NCI-H2171 (cell line): ENCODE data around the gene RFC3.
"Not testable (repeated sequence)": the region's sequence is repeated elsewhere in the genome, so short reads cannot be mapped to it uniquely, and the experiment has no call there.

Experiments
- DNase-seq: peaks from one replicate; lab custom pipeline; 2025; lab: John Stamatoyannopoulos, UW

RFC3 gene, protein sequence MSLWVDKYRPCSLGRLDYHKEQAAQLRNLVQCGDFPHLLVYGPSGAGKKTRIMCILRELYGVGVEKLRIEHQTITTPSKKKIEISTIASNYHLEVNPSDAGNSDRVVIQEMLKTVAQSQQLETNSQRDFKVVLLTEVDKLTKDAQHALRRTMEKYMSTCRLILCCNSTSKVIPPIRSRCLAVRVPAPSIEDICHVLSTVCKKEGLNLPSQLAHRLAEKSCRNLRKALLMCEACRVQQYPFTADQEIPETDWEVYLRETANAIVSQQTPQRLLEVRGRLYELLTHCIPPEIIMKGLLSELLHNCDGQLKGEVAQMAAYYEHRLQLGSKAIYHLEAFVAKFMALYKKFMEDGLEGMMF

DNA sequence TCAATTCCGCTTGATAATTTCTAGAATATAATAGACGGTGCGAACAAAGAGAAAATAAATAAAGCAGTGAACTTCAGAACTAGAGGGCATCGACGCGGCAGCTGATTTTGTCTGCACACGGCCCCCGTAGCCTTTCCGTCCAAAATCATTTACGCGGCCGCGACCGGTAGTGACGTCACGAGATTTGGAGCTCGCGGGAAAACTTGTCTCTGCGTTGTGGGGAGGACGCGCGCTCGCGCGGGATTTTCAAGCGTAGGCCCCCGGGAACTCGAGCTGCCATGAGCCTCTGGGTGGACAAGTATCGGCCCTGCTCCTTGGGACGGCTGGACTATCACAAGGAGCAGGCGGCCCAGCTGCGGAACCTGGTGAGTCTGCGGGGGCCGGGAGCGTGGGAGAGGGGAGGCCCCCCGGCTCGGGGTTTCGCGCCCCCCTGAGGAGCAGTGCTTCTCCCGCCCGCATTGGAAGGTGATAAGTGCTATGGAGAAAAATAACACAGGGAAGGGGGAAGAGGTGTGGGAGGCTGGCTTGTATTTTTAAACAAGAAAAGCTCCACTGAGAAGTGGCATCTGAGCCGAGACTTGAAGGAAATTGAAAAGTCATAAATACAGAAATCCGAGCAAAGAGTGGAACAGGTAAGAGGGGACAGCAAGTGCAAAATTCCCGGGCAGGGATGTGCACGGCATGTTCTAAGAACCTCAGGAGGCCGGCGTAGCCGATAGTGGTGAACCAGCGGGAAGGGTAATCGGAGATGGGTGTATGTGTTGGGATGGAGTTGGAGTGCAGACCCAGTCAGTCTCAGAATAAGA is at the start of gene RFC3:
TSS of gene RFC3 (plus strand) at position 249 of the 806 bp plus-strand sequence. CDS start at position 279, 30 bp downstream.
- peak; percentile 82 for DNase-seq

DNA sequence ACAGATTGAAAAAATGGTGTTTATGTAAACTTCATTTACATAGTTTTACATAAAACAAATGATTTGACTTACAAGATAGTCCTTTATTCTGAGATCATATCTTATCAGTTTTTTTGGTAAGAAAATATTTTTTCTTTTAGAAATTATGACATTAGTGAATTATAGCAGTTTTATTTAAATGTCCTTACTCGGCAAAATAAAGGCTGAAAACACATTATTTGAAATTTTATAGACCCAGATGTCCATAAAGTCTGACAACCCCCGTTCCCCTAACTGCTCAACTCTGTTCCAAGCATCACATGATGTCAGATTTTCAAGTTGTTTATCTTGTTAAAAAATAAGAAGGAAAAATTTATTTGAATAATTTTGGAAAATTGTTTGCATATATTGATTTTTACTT is 46.7 kb upstream of the RFC3 start:
- no peak for DNase-seq

DNA sequence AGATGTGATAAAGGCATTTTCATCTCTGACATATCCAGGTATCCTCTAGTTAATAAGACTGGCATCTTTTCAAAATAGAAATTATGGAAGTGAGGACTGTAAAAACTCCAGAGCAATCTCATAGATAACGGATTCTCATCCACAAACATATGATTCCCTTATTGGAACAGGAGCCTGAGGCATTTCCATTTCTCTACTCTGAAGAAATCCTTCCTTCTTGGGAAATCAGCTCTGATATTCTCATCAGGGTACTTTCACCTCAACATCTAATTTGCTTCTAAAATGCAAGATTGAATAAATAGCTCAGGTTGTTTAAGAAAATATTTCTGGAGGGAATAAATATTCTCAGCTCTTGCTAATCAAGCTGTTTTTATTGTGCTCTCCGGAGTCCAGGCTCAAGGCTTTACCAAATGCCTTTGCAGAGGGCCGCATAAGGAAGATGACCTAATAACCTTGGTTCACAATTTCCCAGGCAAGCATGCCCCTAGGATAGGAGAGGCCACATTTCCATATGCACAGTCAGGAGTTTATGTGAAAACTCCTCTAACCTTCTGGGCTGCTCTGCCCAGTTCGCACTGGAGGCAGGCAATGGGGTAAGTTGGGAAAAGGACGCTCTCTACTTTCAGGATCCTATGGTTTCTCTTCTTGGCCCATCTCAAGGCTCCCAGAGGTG is 44.0 kb upstream of the RFC3 start:
- DNase-seq: no peak

DNA sequence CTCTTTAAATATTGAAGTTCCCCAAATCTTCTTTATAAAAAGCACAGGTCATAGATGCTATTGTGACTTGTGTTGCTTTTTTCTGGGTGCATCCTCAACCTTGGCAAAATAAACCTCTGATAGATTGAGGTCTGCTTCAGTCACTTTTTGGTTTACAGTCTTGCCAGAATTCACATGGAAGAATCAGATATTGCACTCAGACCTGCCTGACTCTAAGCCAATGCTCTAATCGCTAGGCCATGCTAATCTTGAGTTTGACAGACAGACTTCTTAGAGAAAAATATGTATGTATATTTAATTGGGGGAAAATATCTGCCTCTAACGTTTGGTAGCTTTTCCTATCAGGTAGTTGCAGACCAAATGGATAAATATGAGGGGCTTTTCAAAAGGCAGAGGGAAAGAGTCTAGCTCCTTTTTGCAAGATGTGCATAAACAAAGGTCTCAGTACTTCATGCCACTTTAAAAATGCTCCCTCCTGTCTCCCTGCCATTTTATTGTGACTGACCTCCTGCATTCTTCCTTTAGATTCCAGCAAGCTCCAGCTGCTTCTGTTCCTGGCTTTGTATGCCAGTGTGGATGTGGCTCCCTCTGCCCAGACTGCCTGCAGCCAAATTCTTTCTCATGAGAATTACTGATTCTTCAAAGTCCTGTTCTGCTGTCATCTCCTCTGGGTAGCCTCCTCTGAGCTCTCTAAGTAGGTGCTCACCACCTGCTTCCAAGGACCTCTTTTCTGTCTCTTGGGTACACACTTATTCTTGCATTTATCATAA is 42.4 kb upstream of the RFC3 start:
- DNase-seq: no peak

DNA sequence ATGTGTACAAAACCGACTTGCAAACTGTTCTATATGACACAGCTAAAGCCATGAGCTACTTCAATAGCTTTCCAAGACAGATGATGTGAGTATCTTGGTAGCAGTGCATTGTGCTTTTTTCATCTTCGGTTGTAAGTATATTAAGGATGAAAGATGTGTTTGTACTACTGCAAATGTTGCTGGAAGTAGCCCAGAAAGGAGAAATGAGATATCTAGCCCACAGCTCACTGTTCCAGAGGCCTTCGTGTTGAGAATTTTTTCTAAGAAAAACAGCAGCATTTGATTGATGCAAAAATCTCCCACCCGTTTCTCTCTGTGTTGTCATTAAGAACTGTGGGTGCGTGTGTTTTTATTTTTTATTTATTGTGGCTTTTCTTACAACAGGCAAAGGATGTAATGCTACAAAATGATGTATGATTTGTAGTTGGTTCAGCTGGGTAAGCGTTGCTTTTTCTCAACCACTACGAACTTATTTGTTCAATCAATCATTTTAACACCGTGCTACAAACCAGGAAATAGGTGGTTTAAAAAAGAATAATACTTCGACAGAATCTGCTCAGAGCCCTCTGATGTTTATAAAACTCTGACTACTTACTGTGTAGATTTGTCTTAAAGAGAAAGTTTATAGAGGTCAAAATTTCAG is 41.6 kb upstream of the RFC3 start:
- no peak for DNase-seq

DNA sequence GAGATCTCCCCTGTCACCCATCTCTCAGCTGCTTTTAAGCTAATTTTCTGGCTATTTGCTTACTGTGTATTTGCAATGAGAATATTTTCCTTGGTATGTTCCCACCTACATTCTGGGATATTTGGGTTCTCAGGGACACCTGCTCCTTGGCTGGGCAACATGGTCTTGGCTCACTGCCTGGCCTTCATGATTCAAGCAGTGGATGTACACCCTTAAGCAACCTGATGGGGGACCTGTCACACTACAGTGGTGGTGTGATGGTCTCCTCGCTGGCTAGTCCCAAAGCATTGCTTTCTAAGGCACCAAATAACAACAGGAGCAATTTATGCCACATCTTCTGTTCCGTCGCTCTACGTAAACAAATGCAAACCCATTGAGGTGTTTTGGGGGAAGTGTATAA is 35.3 kb upstream of the RFC3 start:
- DNase-seq: no peak

DNA sequence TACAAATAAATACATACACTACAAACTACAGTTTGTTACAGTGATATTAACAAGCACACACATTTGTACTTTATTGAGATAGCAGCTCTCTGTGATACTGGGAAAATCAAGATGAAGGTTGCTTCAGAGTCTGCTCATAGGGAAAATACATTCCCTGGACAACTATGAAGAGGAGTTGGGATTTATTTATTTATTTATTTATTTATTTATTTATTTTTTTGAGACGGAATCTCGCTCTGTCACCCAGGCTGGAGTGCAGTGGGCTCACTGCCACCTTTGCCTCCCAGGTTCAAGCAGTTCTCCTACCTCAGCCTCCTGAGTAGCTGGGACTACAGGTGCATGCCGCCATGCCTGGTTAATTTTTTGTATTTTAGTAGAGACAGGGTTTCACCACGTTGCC is 34.7 kb upstream of the RFC3 start:
- not testable (repeated sequence) for DNase-seq

DNA sequence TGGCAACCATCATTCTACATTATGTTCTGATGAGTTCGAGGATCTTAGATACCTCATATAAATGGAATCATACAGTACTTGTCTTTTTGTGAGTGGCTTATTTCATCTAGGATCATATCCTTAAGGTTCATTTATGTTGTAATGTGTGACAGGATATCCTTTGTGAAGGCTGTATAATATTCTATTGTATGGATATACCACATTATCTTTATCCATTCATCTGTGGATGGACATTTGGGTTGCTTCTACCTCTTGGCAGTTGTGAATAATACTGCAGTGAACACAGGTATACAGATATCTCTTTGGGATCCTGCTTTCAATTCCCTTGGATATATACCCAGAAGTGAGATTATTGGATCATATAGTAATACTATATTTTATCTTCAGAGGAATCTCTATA is 33.2 kb upstream of the RFC3 start:
- no peak for DNase-seq

DNA sequence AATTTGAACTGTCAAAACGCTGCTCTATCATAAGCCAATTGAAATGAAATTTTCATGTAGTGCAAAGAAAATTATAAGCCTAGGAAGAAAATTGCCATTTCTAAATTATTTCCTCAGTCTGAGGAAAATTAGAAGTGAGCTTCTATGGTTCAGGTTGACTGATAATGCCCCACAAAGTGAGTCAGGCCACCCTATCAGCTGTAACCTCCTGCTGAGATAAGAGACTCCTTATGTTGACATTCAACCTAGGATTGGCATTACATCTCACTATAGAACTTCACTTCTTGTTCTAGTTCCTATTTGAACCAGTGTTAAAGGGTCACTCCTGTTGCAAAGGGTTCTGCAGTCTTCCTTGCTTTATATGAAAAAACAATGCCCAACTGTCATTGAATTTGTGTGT is 32.6 kb upstream of the RFC3 start:
- DNase-seq: no peak

DNA sequence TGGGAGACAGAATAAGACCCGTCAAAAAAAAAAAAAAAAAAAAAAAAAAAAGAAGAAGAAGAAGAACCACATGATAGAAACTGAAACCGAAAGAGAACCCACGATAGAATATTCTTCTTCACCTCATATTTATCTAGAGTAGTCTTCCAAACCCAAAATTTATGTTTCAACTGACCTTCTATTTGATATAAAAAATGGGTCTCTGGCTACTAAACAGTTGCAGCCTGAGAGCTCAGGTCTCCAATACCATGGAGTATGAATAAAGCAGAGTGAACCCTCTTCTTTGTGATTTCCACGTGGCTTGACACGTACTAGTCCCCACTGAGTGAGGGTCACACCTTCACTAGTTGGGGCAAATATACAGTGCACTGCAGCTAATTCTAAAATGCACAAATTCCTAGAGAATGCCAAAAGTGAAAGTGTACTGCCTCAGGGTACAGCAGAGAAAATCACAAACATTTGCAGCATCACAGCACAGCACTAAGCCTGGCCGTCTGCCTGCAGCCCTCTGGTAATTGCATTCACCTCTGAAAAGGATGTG is 30.8 kb upstream of the RFC3 start:
- no peak for DNase-seq

DNA sequence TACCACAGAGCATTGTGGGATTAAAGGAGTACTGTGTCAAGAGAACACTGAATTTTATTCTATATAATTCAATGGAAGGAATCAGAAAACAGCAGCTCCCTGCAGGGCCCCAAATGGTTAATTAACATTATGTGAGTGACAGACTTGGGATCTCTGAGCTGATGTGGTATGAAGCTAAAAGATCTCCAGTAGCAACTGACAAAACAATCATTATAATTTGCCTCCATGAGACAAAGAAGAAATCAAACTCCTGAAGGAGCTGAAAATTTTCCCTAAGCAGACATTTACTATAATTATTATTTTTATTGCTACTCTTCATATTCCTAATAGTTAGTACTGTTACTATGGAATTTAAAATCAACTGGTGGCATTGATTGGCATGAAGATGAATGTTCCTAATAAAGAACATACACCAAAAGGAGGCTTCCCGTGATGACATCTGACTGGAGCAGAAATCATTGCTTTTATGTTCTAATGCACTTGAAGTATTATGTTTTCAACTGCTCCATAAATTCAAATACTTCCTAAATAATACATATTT is 28.8 kb upstream of the RFC3 start:
- no peak for DNase-seq

DNA sequence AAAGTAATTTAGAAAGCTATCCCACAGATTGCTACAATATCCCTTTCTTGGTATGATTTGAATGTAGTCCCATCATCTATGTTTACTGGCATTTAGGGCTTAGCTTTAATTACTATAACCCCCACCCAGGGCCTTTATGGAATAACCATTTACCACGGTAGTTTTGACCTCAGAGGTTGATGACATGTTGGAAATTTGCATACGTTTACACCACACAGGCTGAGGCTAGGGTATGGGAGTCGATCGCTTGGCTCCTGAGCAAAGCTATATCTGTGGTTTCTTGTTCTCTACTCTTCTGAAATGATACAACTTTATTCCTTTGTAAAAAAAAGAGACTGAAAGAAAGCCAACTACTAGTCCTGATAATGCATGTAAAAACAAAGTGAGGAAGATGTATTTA is 28.2 kb upstream of the RFC3 start:
- DNase-seq: no peak

DNA sequence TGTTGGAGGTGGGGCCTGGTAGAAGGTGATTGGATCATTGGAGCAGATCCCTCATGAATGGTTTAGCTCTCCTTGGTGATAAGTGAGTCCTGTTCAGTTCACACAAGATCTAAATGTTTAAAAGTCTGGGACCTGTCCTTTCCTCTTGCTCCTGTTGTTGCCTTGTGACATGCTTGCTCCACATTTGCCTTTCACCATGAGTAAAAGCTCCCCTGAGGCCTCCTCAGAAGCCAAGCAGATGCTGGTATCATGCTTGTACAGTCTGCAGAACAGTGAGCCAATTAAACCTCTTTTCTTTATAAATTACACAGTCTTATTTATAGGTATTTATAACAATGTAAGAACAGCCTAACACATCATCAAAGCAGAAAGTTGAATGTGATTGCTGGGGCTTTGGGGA is 24.2 kb upstream of the RFC3 start:
- peak; percentile 4 for DNase-seq

DNA sequence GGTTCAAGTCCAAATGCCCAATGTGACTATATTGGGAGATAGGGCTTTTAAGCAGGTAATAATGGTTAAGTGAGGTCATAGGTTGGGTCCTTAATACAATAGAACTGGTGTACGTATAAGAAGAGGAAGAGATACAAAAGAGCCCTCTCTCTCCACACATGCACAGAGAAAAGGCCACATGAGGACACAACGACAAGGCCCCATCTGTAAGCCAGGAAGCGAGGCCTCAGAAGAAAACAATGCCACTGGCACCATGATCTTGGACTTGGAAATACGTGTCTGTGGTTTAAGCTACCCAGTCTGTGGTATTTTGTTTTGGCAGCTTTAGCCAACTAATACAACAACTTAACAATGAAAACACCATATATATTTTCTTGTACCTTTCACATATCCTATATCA is 23.4 kb upstream of the RFC3 start:
- DNase-seq: no peak

DNA sequence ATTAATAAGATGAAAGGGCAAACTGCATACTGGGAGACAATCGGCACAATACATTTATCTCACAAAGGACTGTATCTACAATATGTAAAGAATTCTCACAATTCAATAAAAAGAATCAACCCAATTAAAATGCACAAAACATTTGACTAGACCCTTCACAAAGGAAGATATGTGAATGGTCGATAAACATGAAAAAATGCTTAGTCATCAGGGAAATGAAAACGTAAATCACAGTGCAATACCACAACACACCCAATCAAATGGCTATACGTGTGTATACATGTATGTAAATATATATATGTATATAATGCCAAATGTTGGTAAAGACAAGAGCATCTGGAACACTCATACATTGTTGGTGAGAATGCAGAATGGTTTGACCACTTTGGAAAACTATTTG is 21.9 kb upstream of the RFC3 start:
- DNase-seq: no peak

DNA sequence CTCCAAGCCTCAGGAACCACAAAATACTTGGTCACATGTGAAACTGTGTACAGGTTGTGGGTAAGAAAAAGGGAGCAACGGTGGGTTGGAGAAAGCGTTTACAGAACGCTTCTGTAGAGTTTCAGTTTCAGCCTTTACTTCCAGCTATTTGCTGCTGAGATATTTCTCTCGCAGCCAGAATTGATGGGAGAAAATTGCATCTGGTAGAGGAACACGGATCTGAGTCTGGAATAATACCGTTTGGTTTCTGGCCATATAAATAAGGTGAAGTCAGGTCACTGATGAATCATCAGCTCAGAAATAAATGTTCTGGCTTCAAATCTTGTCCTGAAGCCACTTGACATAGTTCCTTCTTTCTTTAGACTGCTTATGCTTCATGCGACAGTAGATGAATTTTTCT is 20.3 kb upstream of the RFC3 start:
- DNase-seq: no peak

DNA sequence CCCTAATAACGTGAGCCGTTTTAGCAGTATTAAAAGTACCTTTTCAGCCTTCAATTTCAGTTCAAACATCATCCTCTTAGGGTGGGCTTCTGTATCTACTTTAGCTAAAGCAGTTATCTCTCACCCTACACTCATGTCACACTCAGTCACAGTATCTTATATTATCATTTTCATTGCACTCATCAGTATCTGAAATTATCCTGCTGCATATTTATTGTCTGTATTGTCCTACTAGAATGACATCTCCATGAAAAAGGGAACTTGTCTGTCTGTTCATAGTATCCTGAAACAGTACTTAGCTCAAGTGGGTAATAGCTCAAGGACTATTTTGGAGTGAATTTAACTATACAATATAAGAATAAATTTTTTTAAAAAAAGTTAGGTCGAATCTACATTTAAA is 19.9 kb upstream of the RFC3 start:
- DNase-seq: no peak

DNA sequence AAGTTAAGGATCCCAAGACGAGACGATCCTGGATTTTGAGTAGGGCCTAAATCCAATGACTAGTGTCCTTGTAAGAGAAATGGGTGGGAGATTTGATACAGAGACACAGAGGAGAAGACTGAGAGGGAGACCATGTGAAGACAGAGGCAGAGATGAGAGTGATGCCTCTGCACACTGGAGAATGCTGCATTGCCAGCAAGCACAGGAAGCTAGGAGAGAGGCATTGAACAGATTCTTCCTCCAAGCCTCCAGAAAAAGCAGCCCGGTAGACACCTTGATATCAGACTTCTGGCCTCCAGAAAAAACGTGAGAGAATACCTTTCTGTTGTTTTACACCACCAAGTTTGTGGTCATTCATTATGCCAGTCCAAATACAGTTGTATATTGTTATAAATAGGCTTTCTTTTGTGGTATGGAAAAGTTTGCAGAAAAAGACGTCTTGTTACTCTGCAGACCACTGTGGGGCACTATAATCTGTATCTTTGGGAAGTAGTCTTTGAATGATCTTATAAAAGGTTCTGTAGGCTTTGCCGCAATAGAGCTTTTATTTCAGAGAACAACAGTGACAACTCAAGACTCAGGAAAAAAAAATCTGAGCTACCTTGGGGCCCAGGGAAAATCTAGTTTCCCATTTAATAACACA is 17.9 kb upstream of the RFC3 start:
- no peak for DNase-seq

DNA sequence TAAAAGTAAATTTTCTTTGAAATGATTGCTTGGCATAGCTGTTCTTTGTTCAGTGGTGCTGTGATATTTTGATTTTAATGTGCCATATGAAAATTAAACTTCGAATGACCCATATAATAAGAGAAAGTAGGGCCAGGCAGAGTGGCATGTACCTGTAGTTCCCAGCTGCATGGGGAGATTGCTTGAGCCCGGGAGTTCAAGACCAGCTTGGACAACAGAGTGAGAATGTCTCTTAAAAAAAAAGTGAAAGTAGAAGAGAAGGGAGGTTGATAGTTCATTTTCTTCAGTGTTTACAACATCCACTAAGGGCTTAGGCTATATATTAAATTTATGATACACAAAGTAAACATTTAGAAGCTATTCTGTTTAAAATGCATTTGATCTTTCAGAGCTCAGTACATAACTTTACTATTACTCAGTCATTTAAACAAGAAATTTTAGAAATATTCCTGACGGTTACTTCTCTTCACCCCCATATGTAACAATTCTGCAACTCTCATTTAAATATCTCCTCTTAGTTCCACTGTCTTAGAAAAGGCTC is 17.2 kb upstream of the RFC3 start:
- no peak for DNase-seq
